Activated CD4-positive, alpha-beta T cell treated with anti-CD3 and anti-CD28 coated beads, Interleukin-2, amount 50 U/mL, for 4 hours (primary cell): ENCODE data around the gene TECPR2.

Source experiments
- DNase-seq, 2 experiments: peaks; one replicate each; pipeline ENCODE4 v3.0.0-alpha.2; 2020

The TECPR2 gene

DNA sequence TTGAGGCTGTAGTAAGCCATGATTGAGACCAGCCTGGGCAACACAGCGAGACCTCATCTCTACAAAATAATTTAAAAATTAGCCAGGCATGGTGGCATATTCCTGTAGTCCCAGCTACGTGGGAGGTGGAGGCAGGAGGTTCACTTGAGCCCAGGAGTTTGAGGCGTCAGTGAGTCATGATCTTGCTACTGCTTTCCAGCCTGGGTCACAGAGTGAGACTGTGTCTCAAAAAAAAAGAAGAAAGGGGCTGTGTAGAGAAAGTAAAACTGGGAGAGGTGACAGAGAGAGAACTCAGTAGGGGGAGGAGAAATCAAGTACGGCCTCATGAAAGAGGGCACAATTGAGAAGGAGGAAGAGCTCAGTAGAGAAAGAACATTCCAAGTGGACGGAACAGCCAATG, 12.4 kb downstream of the TECPR2 start:
- DNase-seq, result no peak

GRCh38 chr14:102377696-102378095, 15.0 kb downstream of the TECPR2 start:
- DNase-seq, result no peak

DNA sequence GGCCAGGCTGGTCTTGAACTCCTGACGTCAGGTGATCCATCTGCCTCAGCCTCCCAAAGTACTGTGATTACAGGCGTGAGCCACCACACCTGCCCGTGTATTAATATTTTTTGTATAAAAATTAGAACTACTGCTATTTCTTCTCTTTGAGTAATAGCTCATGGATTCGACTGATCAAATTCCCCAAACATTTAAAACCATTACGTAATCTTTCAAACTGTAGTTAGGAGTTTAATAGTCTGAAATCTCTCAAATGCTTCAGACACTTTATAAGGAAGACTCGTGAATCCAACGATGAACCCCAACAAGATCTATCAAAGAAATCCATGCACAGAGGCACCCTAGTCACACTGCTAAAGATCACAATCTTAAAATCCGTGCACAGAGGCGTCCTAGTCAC, 16.1 kb downstream of the TECPR2 start:
- no peak for DNase-seq

GRCh38 chr14:102387086-102387485, 24.3 kb downstream of the TECPR2 start:
- DNase-seq, result no peak

- no peak for DNase-seq
Observed at GRCh38 chr14:102389246-102389645, 26.5 kb downstream of the TECPR2 start.

DNA sequence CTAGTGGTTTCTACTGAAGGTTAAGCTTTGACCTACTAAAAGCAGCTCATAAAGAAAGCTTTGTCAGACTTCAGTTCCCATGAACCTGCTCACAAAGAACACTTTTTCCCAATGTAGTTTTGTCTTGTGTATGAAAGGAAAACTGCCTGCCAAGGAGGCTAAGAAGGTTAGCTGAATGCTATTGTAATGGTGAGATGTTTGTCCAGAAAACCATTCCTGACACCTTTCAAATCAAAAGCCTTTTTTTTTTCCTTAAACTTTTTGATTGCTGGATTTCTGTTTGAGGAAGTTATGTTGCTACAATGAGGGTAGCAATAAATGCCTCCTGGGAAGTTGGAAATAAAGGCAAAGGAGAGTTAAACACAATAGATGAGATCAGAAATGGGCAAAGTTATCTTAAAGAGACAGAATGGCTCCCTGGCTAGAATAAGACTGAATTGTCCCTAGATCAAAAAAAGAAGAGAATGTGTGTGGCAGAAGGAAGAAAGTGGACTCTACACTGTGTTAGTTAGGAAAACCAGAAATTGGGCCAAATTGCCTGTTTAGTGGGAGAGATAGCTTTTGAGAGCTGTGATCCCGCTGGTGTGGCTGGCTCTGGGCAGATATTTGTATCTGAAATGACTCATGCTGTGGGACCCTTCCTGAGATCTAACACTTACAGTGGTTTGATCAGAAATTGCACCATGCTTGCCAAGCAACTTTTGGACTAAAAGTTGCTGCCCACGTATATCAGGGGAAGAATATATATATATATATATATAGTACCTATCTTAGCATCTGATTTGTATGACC, 27.5 kb downstream of the TECPR2 start:
- no peak for DNase-seq

GRCh38 chr14:102392506-102392905, 29.8 kb downstream of the TECPR2 start:
- no peak for DNase-seq

- DNase-seq, result no peak
Observed at GRCh38 chr14:102394717-102395375, 32.1 kb downstream of the TECPR2 start.

DNA sequence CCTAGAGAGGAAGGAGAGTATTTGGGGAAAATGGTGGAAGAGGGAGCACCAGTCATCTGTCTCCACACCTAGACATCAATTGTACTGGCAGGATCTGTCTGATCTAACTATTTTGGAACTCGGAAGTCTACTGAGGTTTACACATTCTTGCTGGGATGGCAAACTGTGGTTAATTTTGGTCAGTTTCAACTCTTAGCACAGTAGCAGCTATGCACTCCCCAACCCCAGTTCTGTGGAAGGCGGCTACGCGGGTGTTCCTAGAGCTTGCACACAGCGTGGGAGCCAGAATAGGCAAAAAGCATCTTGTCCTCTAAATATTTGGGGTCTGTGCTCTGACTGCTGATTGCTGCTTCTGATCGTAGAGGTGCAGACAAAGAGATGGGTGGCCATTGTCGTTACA, 33.8 kb downstream of the TECPR2 start:
- no peak for DNase-seq

DNA sequence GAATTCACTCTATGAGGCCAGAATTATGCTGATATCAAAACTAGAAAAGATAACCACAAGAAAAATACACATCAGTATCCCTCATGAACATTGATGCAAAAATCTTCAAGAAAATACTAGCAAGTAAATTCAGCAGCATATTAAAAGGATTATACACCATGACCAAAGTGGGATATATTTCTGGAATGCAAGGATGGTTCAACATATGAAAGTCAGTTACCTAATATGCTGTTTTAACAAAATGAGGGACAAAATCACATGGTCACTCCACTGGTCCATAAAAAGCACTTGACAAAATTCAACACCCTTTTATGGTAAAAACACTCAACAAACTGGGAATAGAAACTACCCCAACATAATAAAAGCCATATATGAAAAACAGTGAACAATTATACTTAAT, 40.3 kb downstream of the TECPR2 start:
- no peak for DNase-seq

- no peak for DNase-seq
Observed at GRCh38 chr14:102407258-102407657, 44.5 kb downstream of the TECPR2 start.

DNA sequence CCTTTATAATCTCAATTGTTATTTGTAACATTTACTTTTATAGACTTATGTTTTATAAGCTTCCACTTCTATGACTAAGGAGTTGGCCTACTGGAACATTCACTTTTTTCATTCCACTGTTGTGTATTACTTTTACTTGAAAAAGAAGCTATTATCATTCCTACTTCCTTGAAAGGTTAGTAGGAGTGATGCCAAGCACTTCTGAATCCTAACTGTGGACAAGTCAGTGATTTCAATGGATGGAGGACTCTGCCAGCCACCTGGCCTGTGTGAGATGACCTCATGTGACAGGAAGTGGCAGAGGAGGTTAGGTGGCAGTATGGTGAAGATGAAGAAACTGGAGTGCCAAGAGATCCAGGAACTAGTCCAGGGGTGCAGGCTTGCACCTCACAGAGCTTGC, 46.0 kb downstream of the TECPR2 start:
- no peak for DNase-seq

GRCh38 chr14:102415671-102416070, 52.9 kb downstream of the TECPR2 start:
- no peak for DNase-seq

DNA sequence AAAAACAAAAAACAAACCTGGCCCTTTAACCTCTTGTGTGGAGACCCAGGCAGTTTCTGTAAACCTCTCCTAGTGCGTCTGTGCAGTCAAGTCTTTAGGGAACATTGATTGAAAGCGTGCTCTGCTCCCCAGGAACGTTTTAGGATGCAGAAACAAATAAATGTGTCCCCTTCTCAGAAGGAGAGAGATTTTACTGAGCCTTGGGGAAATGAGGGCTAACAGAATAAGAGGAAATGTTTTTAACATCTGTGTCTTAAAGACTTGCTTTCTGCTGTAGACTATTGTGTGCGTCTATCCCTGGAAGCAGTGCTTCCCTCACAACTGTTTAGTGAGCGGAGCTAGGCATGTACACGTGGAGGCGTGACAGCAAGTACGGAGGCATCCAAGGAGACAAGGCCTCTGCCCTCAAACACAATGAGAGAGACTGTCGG, 54.3 kb downstream of the TECPR2 start:
- no peak for DNase-seq

GRCh38 chr14:102417646-102418045, 54.9 kb downstream of the TECPR2 start:
- no peak for DNase-seq

DNA sequence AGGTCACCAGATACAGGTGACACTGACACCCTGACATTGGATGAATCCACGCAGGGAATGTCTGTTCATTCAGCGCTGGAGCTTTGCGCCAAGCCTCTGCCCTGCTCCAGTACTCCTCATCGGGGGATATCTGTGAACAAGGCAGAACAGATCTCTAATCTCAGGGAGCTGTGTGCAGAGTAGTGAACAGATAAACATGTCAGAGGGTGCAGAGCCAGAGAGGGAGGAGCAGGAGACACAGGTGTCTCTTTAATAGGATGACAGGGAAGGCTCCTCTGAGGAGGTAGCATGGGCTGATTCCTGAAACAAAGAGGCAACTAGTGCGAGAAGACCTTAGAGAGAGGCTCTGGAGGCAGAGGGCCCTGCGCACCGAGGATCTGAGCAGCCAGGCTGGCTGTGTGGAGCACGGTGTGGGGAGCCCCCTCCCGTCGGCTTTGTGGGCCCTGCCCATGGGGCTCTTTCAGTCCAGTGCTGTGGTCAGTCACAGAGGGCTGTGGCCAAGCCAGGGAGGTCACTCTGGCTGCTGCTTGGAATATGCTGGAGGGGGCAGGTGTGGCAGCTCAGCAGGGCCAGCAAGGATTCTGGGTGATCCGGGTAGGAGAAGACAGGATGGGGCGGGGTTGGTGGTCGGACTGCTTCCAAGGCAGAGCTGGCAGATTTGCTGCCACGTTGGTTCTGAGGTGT, 55.6 kb downstream of the TECPR2 start:
- DNase-seq, result no peak

GRCh38 chr14:102418853-102419240, 56.1 kb downstream of the TECPR2 start:
- DNase-seq, result no peak

DNA sequence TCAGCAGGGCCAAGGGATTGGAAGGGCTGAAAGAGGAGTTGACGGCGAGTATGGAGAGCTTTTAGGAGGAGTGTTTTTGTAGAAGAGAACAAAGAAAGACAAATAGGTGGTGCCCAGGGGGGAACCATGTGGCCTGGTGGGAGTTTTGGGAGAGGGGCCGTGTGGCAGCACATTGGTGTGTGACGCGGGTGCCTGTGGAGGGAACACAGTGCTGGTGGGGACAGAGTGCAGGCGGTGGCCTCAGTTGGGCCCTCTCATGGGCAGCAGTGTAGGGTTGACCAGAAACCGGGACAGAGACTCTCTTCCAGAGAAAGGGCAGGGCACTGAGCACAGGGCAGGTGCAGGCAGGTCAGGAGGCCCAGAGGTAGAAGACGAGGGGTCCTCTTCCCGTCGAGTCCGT, 56.5 kb downstream of the TECPR2 start:
- DNase-seq, result no peak

GRCh38 chr14:102419716-102420115, 57.0 kb downstream of the TECPR2 start:
- DNase-seq, result no peak

GRCh38 chr14:102421411-102422057, 58.8 kb downstream of the TECPR2 start:
- no peak for DNase-seq

GRCh38 chr14:102424520-102424919, 61.8 kb downstream of the TECPR2 start:
- no peak for DNase-seq

DNA sequence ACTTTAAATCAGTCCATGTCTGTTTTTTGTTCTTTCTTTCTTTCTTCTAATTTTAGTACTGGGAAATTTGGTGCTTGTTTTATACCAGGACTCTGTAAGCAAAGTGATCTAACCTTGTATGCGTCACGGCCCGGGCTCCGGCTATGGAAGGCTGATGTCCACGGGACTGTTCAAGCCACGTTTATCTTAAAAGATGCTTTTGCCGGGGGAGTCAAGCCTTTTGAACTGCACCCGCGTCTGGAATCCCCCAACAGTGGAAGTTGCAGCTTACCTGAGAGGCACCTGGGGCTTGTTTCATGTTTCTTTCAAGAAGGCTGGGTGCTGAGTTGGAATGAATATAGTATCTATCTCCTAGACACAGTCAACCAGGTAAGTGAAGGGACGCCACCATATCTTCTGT, 62.2 kb downstream of the TECPR2 start:
- DNase-seq, result no peak

GRCh38 chr14:102426796-102427195, 64.1 kb downstream of the TECPR2 start:
- DNase-seq, result no peak

DNA sequence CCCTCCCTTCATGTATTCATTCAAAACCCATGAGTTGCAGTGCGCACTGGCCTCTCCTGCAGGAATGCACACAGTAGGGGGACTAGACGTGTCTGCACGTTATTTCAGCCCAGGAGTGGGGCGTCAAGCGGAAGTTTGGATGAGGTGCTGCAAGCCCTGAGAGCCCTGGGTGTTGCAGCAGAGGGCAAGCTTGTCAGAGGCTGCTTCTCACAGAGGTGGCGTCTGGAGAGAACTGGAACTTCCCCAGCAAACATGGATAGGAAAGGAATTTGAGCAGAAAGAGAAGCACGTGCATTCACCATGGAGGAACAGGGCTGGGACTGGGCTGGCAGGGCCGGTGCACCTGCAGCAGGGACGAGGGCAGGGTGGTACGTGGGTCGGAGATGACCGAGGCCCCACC, 64.9 kb downstream of the TECPR2 start:
- DNase-seq, result no peak
